GM12872 (cell line): ENCODE results near the gene PIGS.

ENCODE experiments used
- CTCF ChIP-seq: IDR thresholded peaks from 3 replicates; pipeline ENCODE4 v1.5.1; 2011; ENCODE audit warnings: low read depth, mild to moderate bottlenecking, low read length, moderate library complexity; ENCODE audit not compliant: insufficient read depth

PIGS gene

DNA sequence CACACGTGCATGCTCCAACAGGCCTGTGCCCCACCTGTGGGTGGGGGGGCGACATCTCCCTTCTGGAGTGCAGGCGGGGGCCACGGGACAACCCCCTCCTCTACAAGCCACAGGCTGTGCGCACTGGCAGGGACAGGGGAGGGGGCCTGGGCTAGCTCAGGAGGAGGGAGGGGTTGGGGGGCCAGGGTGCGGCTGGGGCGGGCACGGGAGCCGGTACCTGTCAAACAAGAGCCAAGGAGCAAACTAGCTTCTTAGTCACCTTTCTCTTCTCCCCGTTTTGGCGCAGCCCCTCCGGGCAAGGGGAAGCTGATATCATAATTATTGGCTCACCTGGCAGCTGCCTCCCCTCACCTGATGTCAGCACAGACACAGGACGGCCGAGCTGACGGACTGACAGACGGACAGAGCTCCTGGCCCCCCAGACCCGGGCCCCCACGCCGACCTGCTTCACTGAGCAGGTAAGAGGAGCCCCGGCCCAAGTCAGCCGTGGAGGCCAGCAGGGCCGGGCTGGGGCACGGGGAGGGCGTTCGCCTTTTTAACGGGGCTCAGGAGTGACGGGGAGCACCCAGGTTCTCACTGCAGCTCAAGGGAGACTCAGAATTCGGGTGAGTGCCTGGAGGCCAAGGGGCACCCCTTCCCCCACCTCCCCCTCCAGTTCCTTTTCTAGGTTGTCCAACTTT, 65.2 kb downstream of the PIGS start, which contains the start of gene FOXN1:
FOXN1 (plus strand) TSS at position 363 of the 680 bp plus-strand sequence. CDS start 17,622 bp downstream, outside the sequence.
- TF ChIP-seq CTCF, result no peak

DNA sequence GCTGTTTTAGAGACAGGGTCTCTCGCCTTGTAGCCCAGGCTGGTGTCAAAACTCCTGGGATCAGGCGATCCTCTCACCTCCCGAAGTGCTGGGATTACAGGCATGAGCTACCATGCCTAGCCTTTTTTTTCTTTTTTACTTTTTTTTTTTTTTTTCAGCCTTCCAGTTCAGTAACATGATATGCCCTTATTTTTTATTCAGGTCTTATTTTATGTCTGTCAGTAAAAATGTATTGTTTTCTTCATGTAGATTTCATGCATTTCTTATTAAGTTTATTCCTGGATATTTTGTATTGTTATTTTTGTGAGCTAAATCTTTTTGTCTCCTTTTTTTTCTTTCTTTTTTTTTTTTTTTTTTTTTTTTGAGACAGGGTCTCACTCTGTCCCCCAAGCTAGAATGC, 67.9 kb downstream of the PIGS start:
- no peak for TF ChIP-seq CTCF
